ENCODE measurements around the gene PCDH8. TPM values are rescaled to one million over a fixed set of nuclear protein-coding genes. Genes with fewer than 3 reads are reported as not detected.

The PCDH8 gene, protein sequence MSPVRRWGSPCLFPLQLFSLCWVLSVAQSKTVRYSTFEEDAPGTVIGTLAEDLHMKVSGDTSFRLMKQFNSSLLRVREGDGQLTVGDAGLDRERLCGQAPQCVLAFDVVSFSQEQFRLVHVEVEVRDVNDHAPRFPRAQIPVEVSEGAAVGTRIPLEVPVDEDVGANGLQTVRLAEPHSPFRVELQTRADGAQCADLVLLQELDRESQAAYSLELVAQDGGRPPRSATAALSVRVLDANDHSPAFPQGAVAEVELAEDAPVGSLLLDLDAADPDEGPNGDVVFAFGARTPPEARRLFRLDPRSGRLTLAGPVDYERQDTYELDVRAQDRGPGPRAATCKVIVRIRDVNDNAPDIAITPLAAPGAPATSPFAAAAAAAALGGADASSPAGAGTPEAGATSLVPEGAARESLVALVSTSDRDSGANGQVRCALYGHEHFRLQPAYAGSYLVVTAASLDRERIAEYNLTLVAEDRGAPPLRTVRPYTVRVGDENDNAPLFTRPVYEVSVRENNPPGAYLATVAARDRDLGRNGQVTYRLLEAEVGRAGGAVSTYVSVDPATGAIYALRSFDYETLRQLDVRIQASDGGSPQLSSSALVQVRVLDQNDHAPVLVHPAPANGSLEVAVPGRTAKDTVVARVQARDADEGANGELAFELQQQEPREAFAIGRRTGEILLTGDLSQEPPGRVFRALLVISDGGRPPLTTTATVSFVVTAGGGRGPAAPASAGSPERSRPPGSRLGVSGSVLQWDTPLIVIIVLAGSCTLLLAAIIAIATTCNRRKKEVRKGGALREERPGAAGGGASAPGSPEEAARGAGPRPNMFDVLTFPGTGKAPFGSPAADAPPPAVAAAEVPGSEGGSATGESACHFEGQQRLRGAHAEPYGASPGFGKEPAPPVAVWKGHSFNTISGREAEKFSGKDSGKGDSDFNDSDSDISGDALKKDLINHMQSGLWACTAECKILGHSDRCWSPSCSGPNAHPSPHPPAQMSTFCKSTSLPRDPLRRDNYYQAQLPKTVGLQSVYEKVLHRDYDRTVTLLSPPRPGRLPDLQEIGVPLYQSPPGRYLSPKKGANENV
- polyA plus RNA-seq (ENCODE audit: insufficient read length in 12 of 12), result 1 to 10 TPM in 2 of 12 donors, under 1 TPM in 8, not detected in 2; 0.19 to 1.5 (median 0.58) TPM
- long read RNA-seq, donor 1, full-length matches to known transcripts, result 3 of 3 reads
- long read RNA-seq, donor 1, partial matches to known transcripts, result 0 of 3 reads
- long read RNA-seq, donor 1, other reads (novel, unspliced or antisense), result 0 of 3 reads
- long read RNA-seq, donor 2, result 0 reads
- long read RNA-seq, donor 3, result 0 reads
- long read RNA-seq, donor 4, result 0 reads
- long read RNA-seq, donor 5, result 0 reads
- long read RNA-seq, donor 6, result 0 reads
- long read RNA-seq, donor 7, result 0 reads
- long read RNA-seq, donor 8, result 0 reads
- long read RNA-seq, donor 9, result 0 reads
- long read RNA-seq, donor 10, result 0 reads
- long read RNA-seq, donor 11, result 0 reads

DNA sequence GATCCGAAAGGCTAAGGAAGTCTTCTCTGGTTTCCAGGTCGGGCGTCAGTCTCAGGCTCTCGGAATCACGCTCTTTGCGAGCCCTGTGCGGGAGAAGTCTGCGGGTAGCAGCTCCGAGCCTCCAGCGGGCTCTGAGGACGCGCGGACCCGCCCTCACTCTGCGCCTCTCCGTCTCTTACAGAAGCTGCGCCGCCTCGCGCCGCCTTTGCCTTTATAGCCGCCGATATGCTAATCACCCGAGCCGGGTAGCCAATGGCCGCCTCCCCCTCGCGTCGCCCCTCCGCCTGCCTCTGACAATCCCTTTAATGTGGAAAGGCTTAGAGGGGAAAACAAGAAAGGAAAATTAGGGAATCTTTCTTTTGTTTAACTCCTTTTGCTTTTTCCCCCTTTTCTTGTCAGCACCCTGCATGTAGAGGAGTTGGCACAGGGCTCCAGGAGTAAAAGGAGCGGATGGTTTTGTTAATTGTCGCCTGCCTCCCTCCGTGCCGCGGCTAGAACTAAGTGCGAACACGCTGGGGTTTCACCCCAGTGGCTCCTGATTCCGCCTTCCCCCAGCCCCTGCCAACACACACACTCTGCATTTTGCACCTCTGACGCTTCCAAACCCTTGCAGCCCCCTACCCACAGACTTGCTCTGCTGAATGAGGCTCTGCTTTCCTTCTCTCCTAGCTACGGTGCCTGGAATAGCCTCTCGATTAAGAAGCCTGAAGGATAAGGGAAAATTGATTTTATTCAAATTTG lies at the start of gene PCDH8:
PCDH8 (minus strand) TSS at position 186 of the 741 bp plus-strand sequence. CDS start 204 bp downstream, outside the sequence.
- DNase-seq, result no peak

DNA sequence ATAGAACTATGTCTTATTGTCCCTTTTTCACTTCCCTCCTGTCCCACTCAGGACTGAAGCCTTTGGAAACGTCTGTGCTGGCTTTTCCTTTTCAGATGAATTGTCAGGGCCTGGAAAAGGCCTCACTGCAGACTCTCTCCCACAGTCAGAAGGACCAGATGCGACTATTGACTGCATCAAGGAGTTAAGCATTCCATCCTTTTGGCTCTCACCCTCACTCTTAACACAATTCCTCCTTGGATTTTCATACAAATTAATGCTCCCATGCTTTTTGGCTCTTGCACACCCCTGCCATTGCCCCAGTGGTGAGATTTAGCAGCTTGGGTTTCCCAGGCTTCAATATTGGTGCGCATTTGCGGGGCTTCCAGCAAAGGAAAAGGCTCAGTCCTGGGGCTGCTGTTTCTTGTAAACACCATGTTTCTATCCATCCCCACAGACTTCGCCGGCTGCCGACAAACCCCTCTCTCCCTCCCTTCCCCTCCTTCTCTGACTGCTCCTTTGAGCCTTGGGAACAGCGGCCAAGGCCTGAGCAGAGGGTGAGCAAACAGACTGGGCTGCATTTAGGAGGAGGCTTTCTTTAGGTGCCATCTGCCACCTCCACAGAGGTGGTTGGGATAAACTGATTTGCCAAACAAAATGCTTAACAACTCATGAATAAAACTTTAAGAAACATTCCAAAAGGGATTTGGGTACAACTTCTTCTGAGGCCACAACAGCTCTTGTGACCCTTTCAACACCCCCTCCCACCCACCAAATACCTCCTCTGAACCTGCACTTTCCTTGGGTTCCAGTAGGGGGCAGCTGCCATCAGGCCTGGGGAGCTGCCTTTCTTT lies 48.6 kb upstream of the PCDH8 start:
- peak; percentile 50 for DNase-seq

DNA sequence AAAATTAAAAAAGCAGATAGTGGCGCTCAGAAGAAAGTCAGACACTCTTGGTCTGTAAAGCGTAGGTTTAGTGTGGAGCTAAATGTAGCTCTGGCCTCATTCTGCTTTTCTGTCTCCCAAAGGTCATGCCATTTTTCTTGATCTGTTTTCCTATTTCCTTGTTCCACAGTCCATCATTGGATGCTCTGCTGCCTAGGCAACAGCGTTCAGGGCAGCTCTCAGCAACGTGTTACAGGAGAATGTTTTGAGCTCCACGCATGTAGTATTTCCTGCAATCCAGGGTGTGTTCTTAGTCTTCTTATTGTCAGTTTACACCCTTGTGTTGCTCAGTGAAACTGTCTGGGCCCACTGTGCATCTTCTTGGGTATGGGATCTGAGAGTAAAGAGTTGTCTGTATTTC lies 46.0 kb upstream of the PCDH8 start:
- no peak for DNase-seq

DNA sequence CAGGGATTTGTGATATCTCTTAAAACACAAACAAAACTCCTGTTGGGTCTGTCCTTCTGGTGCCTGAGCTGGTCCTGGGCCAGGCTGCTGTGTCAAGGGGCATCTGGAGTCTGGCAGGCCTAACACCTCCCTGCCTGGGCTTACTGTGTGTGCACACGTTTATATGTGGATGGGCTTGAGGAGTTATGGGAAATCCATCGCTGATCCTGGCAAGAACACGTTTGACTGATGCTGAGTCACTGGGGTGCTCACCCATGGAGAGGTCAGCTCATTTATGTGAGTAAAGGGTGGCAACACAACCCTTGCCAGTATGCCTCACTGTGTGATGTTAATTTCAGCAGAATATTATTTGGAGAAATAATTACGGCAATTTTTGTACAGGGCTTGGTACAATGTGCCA lies 44.5 kb upstream of the PCDH8 start:
- no peak for DNase-seq

DNA sequence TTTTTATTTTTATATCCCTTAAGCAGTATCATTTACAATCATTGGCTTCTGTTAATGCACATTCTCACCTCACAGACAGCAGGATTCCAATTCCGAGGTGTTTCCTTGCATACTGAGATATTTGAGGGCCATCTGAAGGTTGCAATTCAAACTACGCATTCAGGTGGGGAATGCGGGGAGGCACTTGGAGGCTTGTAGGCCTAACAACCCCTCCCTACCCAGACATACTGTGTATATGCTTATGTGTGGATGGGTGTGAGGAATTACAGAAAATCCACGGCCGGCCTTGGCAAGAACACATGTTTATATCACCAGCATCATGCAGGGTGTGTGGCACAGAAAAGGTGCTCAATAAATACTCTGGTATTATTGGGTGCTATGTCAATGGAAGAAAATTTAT lies 43.3 kb upstream of the PCDH8 start:
- DNase-seq, result no peak

DNA sequence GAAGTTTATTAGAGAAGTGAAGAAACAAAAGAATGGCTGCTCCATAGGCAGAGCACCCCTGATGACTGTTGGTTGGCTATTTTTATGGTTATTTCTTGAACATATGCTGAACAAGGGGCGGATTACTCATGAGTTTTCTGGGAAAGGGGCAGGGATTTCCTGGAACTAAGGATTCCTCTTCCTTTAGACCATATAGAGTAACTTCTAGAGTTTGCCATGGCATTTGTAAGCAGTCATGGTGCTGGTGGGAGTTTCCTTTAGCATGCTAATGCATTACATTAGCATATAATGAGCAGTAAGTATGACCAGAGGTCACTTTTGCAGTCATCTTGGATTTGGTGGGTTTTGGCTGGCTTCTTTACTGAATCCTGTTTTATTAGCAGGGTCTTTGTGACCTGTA lies 38.7 kb upstream of the PCDH8 start:
- no peak for DNase-seq

- no peak for DNase-seq
These were observed 36.7 kb upstream of the PCDH8 start for GRCh38 chr13:52885141-52885540.

DNA sequence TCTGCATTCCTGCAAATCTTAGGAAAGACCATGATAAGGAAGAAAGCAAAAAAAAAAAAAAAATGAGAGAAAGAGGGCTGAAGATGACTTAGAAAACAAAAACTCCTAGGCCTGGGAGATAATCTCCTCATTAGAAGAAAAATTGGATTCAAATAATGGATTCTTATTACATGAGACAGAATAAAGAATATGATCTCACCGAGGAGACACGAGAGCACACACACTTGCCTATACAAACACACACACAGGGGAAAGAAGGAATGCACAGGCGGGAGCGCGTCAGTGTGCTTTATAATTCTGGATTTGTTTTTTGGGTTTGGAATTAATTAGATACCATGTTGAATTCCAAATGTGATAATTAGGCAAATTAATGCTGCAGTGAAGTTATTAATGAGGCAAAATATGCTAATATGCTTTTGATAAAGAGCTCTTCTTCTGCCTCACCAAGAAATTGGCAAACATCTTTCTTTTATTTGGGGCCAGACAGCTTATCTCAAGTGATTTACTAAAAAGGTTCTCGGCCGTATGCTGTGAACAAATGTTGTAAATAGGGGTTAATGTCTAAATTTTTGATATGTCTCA lies 36.1 kb upstream of the PCDH8 start:
- DNase-seq, result peak; percentile 31

DNA sequence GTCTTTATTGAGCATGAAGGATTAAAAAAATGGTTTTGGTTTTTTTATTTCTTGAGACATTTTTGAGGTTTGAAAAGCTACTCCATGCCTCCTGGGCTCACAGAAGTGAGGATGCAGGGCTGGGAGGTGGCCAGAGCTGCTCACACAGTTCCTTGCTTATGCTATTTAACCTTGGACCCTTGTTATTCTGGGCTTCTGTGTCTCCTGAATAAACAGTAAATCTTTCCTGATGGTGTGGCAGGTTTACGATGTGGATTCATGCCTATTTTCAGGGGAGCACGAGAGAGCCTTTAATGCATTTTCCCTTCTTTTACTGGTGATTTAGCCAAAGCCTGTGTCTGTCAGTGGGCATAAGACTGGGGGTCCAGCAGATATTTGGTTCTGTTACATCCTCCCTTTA lies 34.3 kb upstream of the PCDH8 start:
- no peak for DNase-seq

GRCh38 chr13:52879950-52880741 lies 31.7 kb upstream of the PCDH8 start:
- DNase-seq, result peak; percentile 40

DNA sequence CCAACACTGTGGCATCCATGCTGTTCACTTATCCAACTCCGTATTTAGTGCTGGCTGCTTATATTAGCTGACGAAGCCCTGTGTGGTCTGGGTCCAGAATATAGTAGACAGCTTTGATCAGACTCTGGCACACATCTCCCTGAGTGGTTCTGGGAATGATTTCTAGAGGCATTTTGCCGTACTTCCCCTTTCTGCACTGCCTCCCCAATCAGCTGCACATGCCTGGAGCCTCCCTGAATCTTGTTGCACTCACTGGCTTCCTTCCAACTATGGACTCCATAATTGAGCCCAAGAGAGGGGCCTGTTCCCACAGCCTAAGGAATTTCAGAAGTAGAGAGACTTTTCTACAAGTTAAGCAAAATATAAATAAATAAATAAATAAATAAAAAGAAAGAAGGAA lies 30.4 kb upstream of the PCDH8 start:
- DNase-seq, result peak; percentile 35

DNA sequence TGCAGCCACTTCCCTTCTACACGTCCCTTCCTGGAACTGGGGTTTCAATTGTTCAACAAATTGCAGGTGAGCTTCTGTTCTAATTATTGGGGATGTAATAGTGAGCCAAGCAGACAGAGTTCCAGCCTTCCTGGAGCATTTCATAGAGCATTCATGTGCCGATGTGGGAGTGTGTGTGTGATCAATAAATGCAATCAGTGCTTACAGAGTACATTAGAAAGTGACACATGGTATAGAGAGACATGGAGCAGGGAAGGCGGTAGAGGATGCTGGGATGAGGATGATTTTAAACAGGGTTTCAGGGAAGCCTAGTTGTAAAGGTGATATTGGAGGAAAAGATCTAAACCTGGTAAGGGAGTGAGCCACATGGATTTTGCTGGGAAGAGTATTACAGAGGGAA lies 21.7 kb upstream of the PCDH8 start:
- DNase-seq, result no peak

- no peak for DNase-seq
These were observed 21.2 kb upstream of the PCDH8 start for GRCh38 chr13:52869621-52870020.

DNA sequence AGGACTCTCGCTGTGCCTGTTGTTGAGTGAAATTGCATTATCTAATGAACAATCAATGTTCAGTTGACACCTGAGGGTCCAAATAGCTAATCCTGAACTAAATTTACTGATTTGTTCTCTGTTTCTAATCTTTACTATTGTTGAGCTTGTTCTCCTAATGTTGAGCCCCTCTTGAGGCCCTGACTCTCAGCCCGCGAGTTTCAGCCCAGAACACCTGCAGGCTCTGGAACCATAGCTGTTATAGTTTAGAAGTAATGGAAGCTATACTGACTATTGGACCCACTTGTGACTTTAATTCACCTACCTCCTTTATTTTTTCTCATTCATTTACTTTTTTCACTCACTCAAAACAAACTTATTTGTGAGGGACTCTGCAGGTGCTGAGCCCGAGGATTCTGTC lies 20.6 kb upstream of the PCDH8 start:
- DNase-seq, result no peak

DNA sequence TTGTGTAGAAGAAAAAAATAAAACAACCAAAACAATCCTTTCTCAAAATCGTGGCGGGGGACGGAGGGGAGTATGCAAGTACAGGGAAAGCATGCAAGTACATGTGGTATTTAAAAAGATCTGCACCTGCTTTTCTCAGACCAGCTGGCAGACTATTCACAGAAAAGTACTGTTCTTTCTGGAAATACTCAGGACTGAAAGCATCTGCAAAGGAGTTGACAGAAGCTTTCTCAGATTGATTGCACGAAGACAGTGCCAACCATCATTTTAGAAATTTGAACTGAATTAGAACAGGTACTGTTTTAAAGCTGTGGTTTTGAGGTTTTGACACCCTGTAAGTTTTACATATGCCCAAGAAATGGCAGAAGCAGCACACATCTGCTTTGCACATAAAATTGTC lies 19.8 kb upstream of the PCDH8 start:
- no peak for DNase-seq

GRCh38 chr13:52864941-52865340 lies 16.5 kb upstream of the PCDH8 start:
- no peak for DNase-seq

DNA sequence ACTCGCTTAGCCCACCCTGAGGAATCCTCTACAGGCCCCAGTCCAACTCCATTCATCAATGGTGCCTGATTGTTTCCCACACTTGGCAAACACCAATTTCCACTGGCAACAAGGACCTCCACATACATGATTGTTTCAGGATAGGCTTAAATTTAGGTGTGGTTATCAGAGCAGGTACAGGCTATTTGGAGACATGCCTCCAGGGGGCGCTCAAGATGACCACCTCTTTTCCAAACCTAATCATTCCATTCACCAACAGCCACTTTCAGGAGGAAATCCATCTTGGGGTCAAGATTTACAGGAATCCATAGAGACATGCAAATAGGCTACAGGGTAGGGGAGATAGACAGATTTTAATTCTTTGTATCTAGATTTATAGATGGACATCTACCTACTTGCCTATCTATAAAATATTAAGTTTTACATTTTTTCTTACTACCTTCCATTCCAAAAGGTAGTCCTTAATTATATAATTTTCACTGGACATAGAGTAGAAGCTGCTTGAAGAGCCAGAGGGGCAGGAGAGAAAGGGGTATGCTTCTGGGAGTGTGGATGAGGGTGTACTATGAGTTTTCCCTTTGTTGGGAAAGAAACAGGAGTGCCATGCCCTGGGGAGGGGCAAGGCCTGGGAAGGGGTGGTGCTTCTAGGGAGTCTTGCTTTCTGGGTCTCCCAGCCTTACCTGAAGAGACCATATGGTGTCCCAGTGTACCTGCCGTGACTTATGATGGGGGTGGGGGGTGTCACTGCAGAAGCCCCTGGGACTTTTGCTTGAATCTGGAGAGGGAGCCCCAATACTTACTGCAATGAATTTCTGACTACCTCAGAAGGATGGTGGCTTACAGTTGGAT lies 14.1 kb upstream of the PCDH8 start:
- DNase-seq, result no peak

DNA sequence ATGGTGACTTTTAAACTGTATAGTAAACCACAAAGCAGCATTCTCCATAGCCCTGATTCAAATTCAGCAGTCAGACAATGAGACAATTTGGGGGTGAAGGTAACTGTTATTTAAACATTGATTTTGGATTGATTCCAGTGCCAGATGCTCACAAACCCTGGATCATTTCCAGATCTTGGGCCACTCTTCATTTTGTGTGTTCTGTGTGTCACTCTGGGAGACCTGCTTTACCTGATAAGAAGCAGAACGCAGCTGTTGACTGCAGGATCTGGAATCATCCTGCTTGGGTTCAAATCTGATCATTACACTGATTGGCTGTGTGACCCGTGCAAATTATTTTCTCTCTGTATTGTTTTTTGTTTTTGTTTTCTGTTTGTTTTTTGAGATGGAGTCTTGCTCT lies 4.0 kb upstream of the PCDH8 start:
- no peak for DNase-seq
